ENCODE results near the gene CELF4. TPM values are rescaled to one million over a fixed set of nuclear protein-coding genes. Genes with fewer than 3 reads are reported as not detected.

Gene CELF4
- total and polyA plus RNA-seq, 2 of the 4 experiments (the other 2 are of a cell fraction): not detected

DNA sequence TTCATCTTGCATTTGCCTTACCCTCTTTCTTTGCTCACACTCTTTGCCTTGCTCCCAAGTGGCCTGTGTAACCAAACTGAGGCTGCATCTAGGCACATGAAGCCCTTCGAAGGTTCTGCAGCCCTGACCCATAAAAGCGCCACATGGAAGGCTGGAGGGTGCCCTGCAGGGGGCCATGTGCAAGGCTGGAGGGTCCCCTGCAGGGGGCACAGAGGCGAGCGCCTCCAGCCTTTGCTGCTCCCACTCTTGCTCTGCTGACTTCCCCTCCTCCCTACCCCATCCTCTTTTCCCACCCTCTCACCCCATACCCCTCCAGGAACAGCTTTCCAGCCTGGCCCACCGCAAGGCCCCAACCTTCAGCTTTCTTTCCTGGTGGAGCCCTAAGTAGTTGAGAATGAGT lies 317.3 kb downstream of the CELF4 start:
- Histone ChIP-seq H3K9me3 (ENCODE audit: control insufficient read depth, insufficient read depth, low read length) (no peaks in the 10 kb centered on the region), H4K91ac (ENCODE audit: insufficient read depth, low read depth, low read length) (no peak overlapping the region), H3K9ac (ENCODE audit: low read depth, low read length) (no peak overlapping the region), H3K4me3 (ENCODE audit: insufficient read depth, low read depth, low read length) (no peak overlapping the region), H3K27ac (ENCODE audit: insufficient read depth, low read length) (no peak overlapping the region), H3K4me2 (ENCODE audit: low read depth, low read length) (no peak overlapping the region), H3K4me1 (ENCODE audit: control insufficient read depth, insufficient read depth, low read length) (no peaks in the 10 kb centered on the region), H3K18ac (ENCODE audit: low read depth, low read length) (no peak overlapping the region), H2BK20ac (ENCODE audit: low read depth, low read length) (no peak overlapping the region), H3K4ac (ENCODE audit: low read depth, low read length) (no peak overlapping the region), H2AK5ac (ENCODE audit: low read depth, low read length) (no peak overlapping the region), H2BK5ac (ENCODE audit: low read depth, low read length, poor library complexity, severe bottlenecking) (no peak overlapping the region), H3K14ac (replicated peaks; ENCODE audit: low read depth, low read length) (no peak overlapping the region), H2BK120ac (ENCODE audit: low read depth, low read length) (no peak overlapping the region), H3K56ac (ENCODE audit: extremely low read depth, insufficient read depth, low read length) (no peak overlapping the region), H3K36me3 (ENCODE audit: control insufficient read depth, insufficient read depth, low read length) (no peaks in the 10 kb centered on the region), H3K79me1 (ENCODE audit: low read depth in 1 of 2, low read length in 2 of 2) (no peaks in the 10 kb centered on the region), H2AK9ac (replicated peaks; ENCODE audit: low read depth, low read length, poor library complexity) (no peak overlapping the region), H3K9me1 (ENCODE audit: insufficient read depth, low read length) (no peaks in the 10 kb centered on the region), H3K27me3 (ENCODE audit: control insufficient read depth, insufficient read depth, low read length) (peaks cover 38% of the 10 kb centered on the region), H3K23ac (ENCODE audit: low read depth, low read length) (no peak overlapping the region), H4K8ac (ENCODE audit: low read depth in 2 of 2, low read length in 2 of 2) (no peak overlapping the region), H2AFZ (replicated peaks; ENCODE audit: low read length, poor library complexity) (no peak overlapping the region), H4K5ac (ENCODE audit: low read depth, low read length) (no peak overlapping the region), H2BK15ac (ENCODE audit: low read depth, low read length) (no peak overlapping the region), H4K20me1 (ENCODE audit: insufficient read depth, low read length) (no peaks in the 10 kb centered on the region)
- no peak for TF ChIP-seq RCOR1 (IDR thresholded peaks at IDR 0.05; ENCODE audit: insufficient replicate concordance, low read length)
- DNase-seq (no peak), ATAC-seq (ENCODE audit: low read depth) (no peak)
- CTCF ChIA-PET: no interaction called here
- BruUV-seq (replicated peaks): no TSS peak
- dilution Hi-C loops (cut with HindIII; ENCODE audit: low sequenced_read_pairs, unreplicated experiment) (no loop called here), in situ Hi-C loops (cut with MboI; ENCODE audit: low sequenced_read_pairs) (no loop called here), intact Hi-C loops (cut with micrococcal nuclease) (no loop called here)
- POLR2A ChIA-PET (ENCODE audit: unreplicated experiment): no interaction called here
- WGBS, 2 experiments (ENCODE audit: extremely low coverage in 2 of 2, insufficient read length in 1 of 2): 48% methylated on average over 2 of the region's 5 CpGs; no CpG with 5 or more reads in 1 of the 2 experiments
